Fibroblast of peridontal ligament (primary cell): ENCODE results near the gene HELQ.

Experiments used
- DNase-seq: peaks from one replicate; pipeline ENCODE4 v3.0.0-alpha.2; 2010; ENCODE audit errors: extremely low read depth

HELQ gene

DNA sequence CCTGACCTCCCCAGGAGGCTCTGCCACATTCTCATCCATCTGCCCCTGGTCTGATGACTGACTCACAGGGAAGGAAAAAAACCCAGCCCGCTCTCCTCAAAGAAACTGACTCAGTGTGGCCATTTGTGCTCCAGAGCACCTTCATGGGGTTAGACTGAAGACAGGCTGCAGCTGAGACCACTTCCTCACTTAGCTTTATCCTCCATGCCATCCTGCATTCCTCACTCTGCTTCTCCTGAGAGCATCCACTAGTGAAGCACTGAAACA is 85.0 kb downstream of the HELQ start:
- no peak for DNase-seq

DNA sequence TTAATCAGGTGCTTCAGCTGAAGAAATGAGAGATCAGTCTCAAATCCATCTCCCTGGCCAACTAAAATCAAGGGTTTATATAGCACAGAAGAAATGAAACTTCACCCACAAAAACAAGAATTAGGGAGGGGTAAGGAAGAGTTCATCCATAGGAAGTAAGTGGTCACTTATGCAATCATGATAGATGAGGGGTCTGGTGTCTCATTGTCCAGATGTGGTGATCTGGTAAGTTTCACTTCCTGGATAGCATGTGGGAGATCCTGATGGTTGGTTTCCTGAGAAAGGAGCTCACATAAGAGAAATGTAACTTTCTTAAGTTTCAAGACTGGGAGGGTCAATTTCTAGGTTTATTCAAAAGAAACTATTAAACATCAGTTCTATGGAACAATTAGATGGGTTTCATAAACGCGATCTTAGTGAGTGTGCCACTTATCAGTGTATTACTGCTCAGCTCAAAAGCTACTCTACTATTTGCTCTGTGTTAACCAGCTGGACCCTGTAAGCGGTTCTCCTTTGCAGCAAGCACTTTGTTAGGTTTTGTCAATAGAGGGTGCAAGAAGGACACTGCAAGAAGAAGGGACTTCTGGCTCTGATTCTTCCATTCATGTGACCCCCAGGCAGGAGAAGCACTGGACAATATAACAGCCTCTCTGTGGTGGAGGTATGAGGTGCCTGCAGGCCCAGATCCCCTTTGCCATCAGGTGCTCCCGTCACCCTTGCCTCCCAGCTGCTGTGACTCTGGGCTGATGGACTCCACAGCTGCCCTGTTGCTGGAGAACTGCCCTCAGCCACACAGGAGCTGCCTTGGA is 85.6 kb downstream of the HELQ start:
- DNase-seq, result no peak

DNA sequence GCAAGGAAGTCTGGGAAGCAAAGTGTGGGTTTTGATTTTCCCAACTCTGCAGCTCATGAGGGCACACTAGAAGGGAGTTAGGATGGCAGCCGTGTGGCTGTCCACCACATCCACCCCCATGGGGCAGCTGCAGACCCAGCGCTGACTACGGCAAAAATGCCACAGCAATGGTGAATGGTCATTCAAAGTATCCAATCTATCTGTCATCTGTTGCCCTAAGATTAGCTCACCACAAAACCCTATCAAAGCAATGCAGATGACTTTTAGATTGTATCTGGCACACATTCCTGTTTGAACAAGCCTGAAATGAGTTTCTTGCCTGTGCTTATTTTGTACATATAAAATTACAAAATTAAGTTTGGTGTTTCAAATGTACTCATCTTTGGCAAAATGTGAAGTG is 91.3 kb downstream of the HELQ start:
- DNase-seq, result no peak

DNA sequence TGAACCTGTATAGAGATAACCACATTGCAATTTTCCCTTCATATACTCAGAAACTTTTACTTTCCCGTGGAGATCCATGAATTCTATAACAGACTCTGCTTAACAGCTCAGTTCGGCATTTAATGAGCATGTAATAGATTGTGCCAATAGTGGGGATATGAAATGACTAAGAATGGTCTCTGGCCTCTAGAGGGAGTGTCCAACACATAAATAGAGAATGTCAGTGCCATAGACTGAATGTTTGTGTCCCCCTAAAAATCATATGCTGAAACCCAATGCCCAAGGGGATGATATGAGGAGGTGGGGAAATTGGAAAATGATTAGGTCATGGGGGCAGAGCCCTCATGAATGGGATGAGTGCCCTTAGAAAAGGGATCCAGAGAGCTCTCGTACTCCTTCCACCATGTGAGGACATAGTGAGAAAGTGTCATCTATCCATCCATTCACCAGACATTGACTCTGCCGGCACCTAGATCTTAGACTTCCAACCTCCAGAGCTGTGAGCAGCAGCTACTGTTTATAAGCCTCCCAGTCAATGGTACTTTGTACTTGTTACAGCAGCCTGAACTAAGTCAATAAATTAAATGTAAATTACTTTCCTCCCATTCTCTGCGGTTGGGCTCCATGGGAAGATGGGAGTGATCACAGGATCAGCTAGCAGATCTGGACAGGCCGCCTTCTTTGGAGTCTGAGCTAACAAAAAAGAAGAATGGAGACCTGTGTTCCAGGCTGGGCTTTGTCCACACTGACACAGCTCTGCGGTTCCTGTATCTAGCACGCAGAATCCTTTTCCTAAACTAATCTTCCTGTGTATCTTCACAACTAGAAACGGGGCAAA is 92.9 kb downstream of the HELQ start:
- peak; percentile 55 for DNase-seq

DNA sequence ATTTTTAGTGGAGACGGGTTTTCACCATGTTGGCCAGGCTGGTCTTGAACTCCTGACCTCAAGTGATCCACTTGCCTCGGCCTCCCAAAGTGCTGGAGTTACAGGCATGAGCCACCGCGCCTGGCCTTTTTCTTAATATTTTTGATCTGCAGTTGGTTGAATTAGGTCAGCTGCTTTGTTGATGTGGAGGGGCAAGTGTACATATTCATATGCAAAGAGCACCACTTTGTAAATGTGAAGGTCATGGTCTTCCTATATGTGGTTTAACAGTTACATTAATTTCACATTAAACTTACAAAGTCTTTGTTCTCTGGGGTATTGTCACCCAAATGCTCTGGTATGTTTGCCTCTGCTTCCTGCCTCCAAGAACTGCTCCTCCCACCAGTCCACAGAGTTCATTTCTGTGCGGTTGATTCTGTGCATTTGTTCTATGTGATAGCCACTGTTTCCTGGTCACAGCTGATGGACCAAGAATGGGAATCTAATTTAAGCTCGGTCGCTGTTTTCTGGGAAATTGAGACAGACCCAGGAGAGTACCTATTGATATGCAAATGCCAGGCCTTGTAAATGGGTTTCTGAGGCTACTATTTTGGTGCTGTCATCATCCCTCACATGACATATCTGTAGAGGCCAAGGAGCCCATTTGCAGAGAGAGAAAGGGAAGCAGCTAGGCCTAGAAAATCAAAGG is 94.1 kb downstream of the HELQ start:
- DNase-seq, result no peak

DNA sequence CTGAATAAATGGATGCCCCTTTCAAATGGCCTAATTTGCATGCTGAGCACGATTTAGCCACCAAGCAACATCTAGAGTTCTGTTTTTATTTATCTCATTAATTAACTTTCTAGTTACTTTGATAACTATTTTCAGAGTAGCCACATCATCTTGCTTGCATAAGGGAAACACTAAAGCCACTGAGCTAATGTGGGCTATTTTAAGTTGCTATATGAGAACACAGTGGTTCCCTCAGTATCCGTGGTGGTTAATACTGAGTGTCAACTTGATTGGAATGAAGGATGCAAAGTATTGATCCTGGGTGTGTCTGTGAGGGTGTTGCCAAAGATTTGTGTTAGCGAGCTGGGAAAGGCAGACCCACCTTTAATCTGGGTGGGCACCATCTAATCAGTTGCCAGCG is 95.6 kb downstream of the HELQ start:
- DNase-seq, result no peak

DNA sequence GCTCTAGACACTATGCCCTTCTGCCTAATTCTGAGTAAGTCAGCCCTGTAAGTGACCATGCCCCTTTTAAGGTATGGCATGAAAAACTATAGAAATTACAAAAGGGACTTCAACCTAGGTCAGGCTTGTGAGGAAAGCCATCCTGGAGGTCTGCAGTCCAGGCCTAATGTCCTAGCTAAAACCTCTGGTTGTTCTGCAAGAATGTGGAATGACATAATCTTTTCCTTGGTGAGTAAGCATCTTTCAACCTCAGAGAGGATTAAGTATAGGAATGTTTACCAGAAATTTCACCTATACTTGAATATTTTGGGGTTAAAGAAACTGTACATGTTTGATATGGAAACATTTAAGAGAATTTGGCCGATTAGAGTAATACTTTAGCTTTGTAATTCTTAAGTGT is 97.2 kb downstream of the HELQ start:
- DNase-seq, result peak; percentile 68
